Pancreas (tissue), 10 donors: ENCODE measurements around the gene NCK2. TPM values are rescaled to one million over a fixed set of nuclear protein-coding genes. Genes with fewer than 3 reads are reported as not detected.

ENCODE experiments used
- ATAC-seq, 4 donors: fragments of 200-7000 bp; cut with Tn5 transposase; one replicate each; pipeline versions ENCODE4 v1.8.0 to v1.9.1; 2020; ENCODE audit warnings: mild to moderate bottlenecking in 4 of 4, moderate library complexity in 4 of 4
- DNase-seq, 6 donors: peaks; one replicate each; pipeline ENCODE4 v3.0.0-alpha.2; 2020
- FAIRE-seq: peaks from 2 replicates; lab custom pipeline; 2012; peaks lifted over from hg19 to GRCh38; lab: Jason Lieb, UNC
- H3K27ac ChIP-seq, 4 donors: fragments of 200-600 bp; sonication (generic); 1 replicate in 3 of 4; 2 replicates in 1 of 4; pipeline versions ENCODE4 v1.5.0 to v1.8.0; 2020
- H3K27me3 ChIP-seq, 4 donors: fragments of 200-600 bp; one replicate each; pipeline ENCODE4 v1.8.0; 2021
- H3K36me3 ChIP-seq, 3 donors: fragments of 200-600 bp; sonication (generic) in 1 of 3; one replicate each; pipeline versions ENCODE4 v1.5.0 to v1.8.0; 2020 to 2021
- H3K4me1 ChIP-seq, 3 donors: fragments of 200-600 bp; one replicate each; pipeline ENCODE4 v1.8.0; 2021
- H3K4me3 ChIP-seq, 4 donors: fragments of 200-600 bp; sonication (generic) in 2 of 4; one replicate each; pipeline versions ENCODE4 v1.5.0 to v1.8.0; 2020 to 2021
- H3K9me3 ChIP-seq, 4 donors: fragments of 200-600 bp; one replicate each; pipeline ENCODE4 v1.8.0; 2021
- CTCF ChIP-seq, 4 donors: fragments of 200-600 bp; sonication (generic) in 3 of 4; IDR thresholded peaks; one replicate each; pipeline versions ENCODE4 v1.5.0 to v1.8.0; 2021; ENCODE audit warnings: antibody characterized with exemption in 4 of 4
- WGBS, 2 donors: extraction: QIAGEN DNeasy Blood & Tissue Kit; methylation state at CpG; one replicate each; pipeline ENCODE4 v1.1.7; 2013; 5-methylcytosine and 5-hydroxymethylcytosine counted together
- intact Hi-C, 3 donors: fragments of 100-400 bp; cut with DNase I; formaldehyde crosslinking; loops; one replicate each; pipeline versions ENCODE4 v1.11.1 to v1.14.2; 2022
- polyA plus RNA-seq, 2 donors: library from polyadenylated mRNA; stranded (reverse); fragments of 200-250 nt; gene quantifications; one replicate each; pipeline ENCODE4 v1.2.3, GENCODE V29; 2013
- total RNA-seq, 6 donors: library from RNA; stranded (reverse); fragmentation: NEBNext Ultra II Directional in 4 of 6; extraction: Animal tissue kit (Norgen Biotek cat#: 25700) in 4 of 6; gene quantifications; one replicate each; pipeline versions ENCODE4 v1.2.1 to v1.2.4, GENCODE V29; 2021 to 2023
- donor health status: healthy with polysubstance abuse.
- donor health status: DM: no; HTN: no; CAD: no; lungs with moderate emphysema.
- donor health status: DM: no; HTN: no; CAD: no.
- donor health status: control.
- donor health status: control.
- donor health status: Bipolar disorder and iron deficiency.
- donor health status: DM: yes; HTN: yes; CAD: no.
- donor health status: DM: no; HTN: no; CAD: no.
- donor health status: DM: no; HTN: no; CAD: no.
- donor health status: DM: yes; HTN: yes; CAD: no.

NCK2 gene
- total and polyA plus RNA-seq, 8 donors, result 28.4 to 57.6 (median 31.2) TPM

DNA sequence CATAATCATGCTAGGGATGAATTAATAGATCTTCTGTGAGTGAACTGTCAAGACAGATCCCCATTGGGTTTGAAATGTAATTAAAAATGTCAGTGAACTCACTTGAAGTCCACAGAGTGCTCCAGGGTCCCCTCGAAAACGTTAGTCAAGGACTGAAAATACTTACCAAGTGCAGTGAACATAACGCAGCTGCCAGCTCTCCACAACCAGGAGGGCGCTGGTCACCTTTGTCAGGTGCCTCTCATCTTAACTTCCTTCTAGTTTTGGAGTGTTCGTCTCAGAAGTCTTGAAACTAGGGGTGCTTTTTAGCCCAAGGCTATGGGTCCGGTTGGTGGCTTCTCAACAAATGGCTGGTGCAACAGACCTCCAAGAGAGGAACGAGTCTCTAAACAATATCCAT lies 70.7 kb downstream of the NCK2 start:
- intact Hi-C loops, result no loop called here
- 86 to 88% methylated on average over 7 of the region's 7 CpGs for WGBS, 2 donors
- Histone ChIP-seq H3K27ac (no peak overlapping the region), H3K9me3 (no peaks in the 10 kb centered on the region), H3K4me1 (peaks cover 8 to 16% (median 12%) of the 10 kb centered on the region in 3 donors), H3K4me3 (no peak overlapping the region), H3K36me3 (peaks cover 0 to 9% (median 0%) of the 10 kb centered on the region in 3 donors), H3K27me3 (no peaks in the 10 kb centered on the region)
- DNase-seq (no peak), FAIRE-seq (no peak), ATAC-seq (no peak)
- TF ChIP-seq CTCF (IDR thresholded peaks at IDR 0.05), result no peak

DNA sequence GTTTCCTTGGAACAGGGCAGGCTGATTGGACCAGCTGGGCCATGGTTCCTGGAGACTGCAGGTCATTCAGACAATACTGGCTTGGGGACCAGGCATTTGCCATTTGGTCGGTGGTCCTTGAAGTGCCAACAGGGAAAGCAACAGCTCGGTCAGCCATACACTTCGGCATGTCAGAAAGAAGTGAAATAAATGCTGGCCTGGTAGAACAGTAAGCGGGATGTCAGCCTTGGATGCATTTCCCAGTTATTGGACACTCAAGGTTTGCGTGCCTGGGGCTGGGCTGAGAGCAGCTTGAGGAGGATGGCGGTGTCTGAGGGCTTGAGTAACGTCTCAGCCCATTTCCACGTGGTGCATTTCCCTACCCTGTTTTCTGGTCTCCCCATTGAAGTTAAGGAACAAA lies 75.4 kb downstream of the NCK2 start:
- H3K27ac ChIP-seq, result no peak overlapping the region
- H3K36me3 ChIP-seq, result peaks cover 0 to 9% (median 0%) of the 10 kb centered on the region in 3 donors
- no peak overlapping the region for H3K4me3 ChIP-seq
- FAIRE-seq (no peak), ATAC-seq (no peak), DNase-seq (no peak)
- intact Hi-C loops, result no loop called here
- H3K4me1 ChIP-seq, result peaks cover 0 to 10% (median 2%) of the 10 kb centered on the region in 3 donors
- no peak for TF ChIP-seq CTCF (IDR thresholded peaks at IDR 0.05)
- no peaks in the 10 kb centered on the region for H3K9me3 ChIP-seq
- WGBS, 2 donors, result 85 to 94% methylated on average over 8 of the region's 8 CpGs
- H3K27me3 ChIP-seq, result no peaks in the 10 kb centered on the region

- Histone ChIP-seq H3K36me3 (peaks cover 0 to 9% (median 0%) of the 10 kb centered on the region in 3 donors), H3K27me3 (no peaks in the 10 kb centered on the region), H3K4me3 (no peak overlapping the region), H3K9me3 (no peaks in the 10 kb centered on the region), H3K4me1 (peaks cover 0 to 10% (median 2%) of the 10 kb centered on the region in 3 donors), H3K27ac (no peak overlapping the region)
- DNase-seq (no peak), FAIRE-seq (no peak), ATAC-seq (no peak)
- TF ChIP-seq CTCF (IDR thresholded peaks at IDR 0.05), result no peak
- 69 to 72% methylated on average over 6 of the region's 6 CpGs for WGBS, 2 donors
- intact Hi-C loops, result no loop called here
Observed at GRCh38 chr2:105820691-105821090, 76.0 kb downstream of the NCK2 start.

- FAIRE-seq (no peak), ATAC-seq (no peak), DNase-seq (no peak)
- peaks cover 0 to 9% (median 0%) of the 10 kb centered on the region in 3 donors for H3K36me3 ChIP-seq
- H3K9me3 ChIP-seq, result no peaks in the 10 kb centered on the region
- TF ChIP-seq CTCF (IDR thresholded peaks at IDR 0.05), result no peak
- intact Hi-C loops, result no loop called here
- WGBS, 2 donors, result 65 to 67% methylated on average over 12 of the region's 12 CpGs
- H3K27ac ChIP-seq, result no peak overlapping the region
- no peaks in the 10 kb centered on the region for H3K27me3 ChIP-seq
- H3K4me1 ChIP-seq, result peaks cover 0 to 10% (median 2%) of the 10 kb centered on the region in 3 donors
- no peak overlapping the region for H3K4me3 ChIP-seq
Observed at GRCh38 chr2:105821428-105822125, 76.9 kb downstream of the NCK2 start.

DNA sequence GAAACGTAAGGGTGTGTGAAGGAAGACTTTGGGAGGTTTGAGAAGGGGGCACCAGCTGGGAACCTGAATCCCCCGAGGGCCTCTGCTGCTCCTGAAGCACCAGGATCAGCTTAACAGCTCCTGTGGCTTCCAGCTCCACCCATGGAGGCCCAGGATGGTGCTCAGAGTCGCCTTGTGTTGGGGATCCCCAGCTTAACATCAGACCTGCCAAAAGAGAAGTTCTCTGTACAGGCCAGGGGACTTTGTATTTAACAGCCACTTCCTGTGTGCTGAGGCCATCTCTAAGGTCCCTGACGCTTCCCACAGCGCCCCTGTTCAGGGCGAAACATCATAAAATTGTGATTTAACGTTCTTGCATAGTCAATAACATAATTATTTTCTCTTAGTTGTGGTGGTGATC lies 77.5 kb downstream of the NCK2 start:
- peaks cover 0 to 3% (median 0%) of the 10 kb centered on the region in 3 donors for H3K36me3 ChIP-seq
- no peaks in the 10 kb centered on the region for H3K27me3 ChIP-seq
- intact Hi-C loops, result no loop called here
- no peak overlapping the region for H3K4me3 ChIP-seq
- H3K27ac ChIP-seq, result no peak overlapping the region
- no peak for FAIRE-seq
- peaks cover 0 to 10% (median 2%) of the 10 kb centered on the region in 3 donors for H3K4me1 ChIP-seq
- H3K9me3 ChIP-seq, result no peaks in the 10 kb centered on the region
- peak in 3 of 4 donors; percentile 38 to 65 (median 45) for ATAC-seq
- DNase-seq, result no peak
- no peak for TF ChIP-seq CTCF (IDR thresholded peaks at IDR 0.05)
- 71 to 74% methylated on average over 7 of the region's 7 CpGs for WGBS, 2 donors
